ENCODE measurements around the gene MTCL1. TPM values are rescaled to one million over a fixed set of nuclear protein-coding genes. Genes with fewer than 3 reads are reported as not detected.

The MTCL1 gene
- total and polyA plus RNA-seq, 10 donors, result 1.6 to 7.5 (median 3.9) TPM

DNA sequence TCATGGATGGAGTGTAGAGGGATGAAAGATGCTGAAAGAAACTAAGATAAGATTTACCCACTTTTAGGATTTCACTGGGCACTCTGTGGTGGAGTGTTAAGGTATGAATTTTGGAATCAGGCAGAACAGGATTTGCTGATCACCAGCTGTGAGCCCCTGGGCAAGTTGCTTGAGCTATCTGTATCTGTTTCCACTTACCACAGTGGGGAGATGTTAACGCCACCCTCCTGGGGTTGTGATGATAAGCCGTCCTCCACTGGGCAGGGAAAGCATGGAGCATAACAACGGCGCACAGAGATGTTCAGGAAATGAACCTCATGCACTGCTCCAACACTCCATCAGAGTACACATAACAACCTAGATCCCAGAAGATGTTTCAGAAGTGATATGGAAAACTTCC lies 160.6 kb downstream of the MTCL1 start:
- no peak for DNase-seq
- no peaks in the 10 kb centered on the region for H3K9me3 ChIP-seq
- intact Hi-C loops (cut with DNase I; ENCODE audit: low total_unique reads), result no loop called here
- no peaks in the 10 kb centered on the region for H3K36me3 ChIP-seq
- H3K27ac ChIP-seq, result no peak overlapping the region
- no peak for TF ChIP-seq POLR2A (IDR thresholded peaks at IDR 0.05)
- no peak for TF ChIP-seq POLR2AphosphoS5 (IDR thresholded peaks at IDR 0.05)
- TF ChIP-seq, protein P1, sequence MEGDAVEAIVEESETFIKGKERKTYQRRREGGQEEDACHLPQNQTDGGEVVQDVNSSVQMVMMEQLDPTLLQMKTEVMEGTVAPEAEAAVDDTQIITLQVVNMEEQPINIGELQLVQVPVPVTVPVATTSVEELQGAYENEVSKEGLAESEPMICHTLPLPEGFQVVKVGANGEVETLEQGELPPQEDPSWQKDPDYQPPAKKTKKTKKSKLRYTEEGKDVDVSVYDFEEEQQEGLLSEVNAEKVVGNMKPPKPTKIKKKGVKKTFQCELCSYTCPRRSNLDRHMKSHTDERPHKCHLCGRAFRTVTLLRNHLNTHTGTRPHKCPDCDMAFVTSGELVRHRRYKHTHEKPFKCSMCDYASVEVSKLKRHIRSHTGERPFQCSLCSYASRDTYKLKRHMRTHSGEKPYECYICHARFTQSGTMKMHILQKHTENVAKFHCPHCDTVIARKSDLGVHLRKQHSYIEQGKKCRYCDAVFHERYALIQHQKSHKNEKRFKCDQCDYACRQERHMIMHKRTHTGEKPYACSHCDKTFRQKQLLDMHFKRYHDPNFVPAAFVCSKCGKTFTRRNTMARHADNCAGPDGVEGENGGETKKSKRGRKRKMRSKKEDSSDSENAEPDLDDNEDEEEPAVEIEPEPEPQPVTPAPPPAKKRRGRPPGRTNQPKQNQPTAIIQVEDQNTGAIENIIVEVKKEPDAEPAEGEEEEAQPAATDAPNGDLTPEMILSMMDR (IDR thresholded peaks at IDR 0.05 in 8 of 11, conservative IDR thresholded peaks at IDR 0.05 in 3 of 11), result no peak
- no peak overlapping the region for H3K4me3 ChIP-seq
- WGBS, 5 donors, result 85 to 95% (median 91%) methylated on average over 4 of the region's 4 CpGs
- no peaks in the 10 kb centered on the region for H3K27me3 ChIP-seq (replicated peaks in 1 of 7)
- H3K4me1 ChIP-seq, result no peaks in the 10 kb centered on the region

DNA sequence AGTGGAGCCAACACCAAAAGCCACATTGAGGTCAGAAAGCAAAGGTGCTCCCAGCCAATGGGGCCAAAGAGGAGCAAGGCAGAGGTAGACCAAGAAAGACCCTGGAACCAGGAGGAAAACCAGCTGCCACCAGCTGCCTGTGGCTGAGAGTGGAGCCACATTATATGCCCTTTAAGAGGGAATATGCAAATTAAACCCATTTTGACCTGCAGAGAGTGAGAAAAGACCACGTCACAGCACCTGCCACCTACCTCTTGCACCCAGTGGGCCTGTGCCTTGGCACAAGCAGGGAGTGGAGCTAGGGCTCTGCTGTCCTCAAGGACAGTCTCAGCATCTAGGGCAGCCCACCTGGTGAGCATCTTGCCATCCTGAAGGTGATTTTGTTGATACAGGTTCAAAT lies 161.3 kb downstream of the MTCL1 start:
- no peak for DNase-seq
- H3K4me3 ChIP-seq, result no peak overlapping the region
- no peaks in the 10 kb centered on the region for H3K36me3 ChIP-seq
- no peaks in the 10 kb centered on the region for H3K27me3 ChIP-seq (replicated peaks in 1 of 7)
- no peaks in the 10 kb centered on the region for H3K9me3 ChIP-seq
- H3K27ac ChIP-seq, result no peak overlapping the region
- 59 to 79% (median 75%) methylated on average over 1 of the region's 1 CpG for WGBS, 5 donors
- intact Hi-C loops (cut with DNase I; ENCODE audit: low total_unique reads), result no loop called here
- H3K4me1 ChIP-seq, result no peaks in the 10 kb centered on the region
- TF ChIP-seq POLR2A (IDR thresholded peaks at IDR 0.05) (no peak), POLR2AphosphoS5 (IDR thresholded peaks at IDR 0.05) (no peak)
- TF ChIP-seq, protein P1 (IDR thresholded peaks at IDR 0.05 in 8 of 11, conservative IDR thresholded peaks at IDR 0.05 in 3 of 11), result no peak

DNA sequence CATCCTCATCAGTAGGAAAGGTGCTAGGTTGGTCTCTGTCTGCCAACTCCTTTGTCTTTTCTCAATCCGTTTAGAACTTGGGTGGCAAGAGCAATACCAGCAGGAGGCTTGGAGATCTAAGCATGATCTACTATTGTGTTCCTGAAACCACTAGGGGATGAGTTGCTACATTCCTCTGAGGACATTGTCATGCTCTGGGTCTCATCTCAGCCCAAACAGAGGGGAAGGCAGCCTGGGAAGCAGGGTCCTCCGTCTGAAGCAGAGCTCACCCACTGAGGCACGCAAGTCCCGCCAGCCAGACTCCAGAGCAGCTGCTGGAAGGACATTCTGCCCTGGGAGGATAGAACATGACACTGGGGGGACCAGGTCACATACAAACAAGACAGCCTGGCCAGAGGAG lies 162.9 kb downstream of the MTCL1 start:
- no peaks in the 10 kb centered on the region for H3K27me3 ChIP-seq (replicated peaks in 1 of 7)
- H3K36me3 ChIP-seq, result no peaks in the 10 kb centered on the region
- TF ChIP-seq POLR2AphosphoS5 (IDR thresholded peaks at IDR 0.05) (no peak), POLR2A (IDR thresholded peaks at IDR 0.05) (no peak)
- TF ChIP-seq, protein P1 (IDR thresholded peaks at IDR 0.05 in 8 of 11, conservative IDR thresholded peaks at IDR 0.05 in 3 of 11), result no peak
- no peaks in the 10 kb centered on the region for H3K4me1 ChIP-seq
- no peak for DNase-seq
- no peak overlapping the region for H3K4me3 ChIP-seq
- intact Hi-C loops (cut with DNase I; ENCODE audit: low total_unique reads), result no loop called here
- WGBS, 5 donors, result 72 to 81% (median 75%) methylated on average over 3 to 4 of the region's 4 CpGs
- no peaks in the 10 kb centered on the region for H3K9me3 ChIP-seq
- no peak overlapping the region for H3K27ac ChIP-seq

DNA sequence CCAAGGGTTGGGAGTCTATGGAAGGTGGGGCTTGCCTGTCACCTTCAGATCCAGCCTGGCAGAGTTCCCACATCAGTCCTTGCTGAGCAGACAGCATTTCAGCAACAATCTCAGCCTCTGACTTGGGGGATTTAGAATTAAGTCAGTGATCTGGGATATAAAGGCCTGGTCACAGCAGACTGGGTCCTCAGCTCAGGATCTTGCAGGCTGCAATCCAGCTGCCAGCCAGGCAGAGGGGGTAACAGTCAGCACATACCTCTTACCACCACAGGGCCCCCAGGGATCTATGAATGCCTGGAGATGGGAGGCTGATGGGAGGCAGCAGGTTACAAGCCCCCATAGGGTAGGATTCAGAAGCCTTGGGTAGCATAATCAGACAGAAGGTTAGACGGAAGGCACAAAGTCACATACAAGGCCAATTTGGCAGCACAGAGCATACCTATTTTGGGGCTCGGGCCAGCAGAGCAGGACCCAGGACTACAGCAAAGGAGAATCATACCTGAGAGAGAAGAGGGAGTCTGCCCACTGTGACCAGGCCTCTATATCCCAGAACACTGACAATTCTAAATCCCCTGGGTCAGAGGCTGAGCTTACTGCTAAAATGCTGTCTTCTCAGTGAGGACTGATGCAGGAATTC lies 163.5 kb downstream of the MTCL1 start:
- TF ChIP-seq POLR2AphosphoS5 (IDR thresholded peaks at IDR 0.05) (no peak), POLR2A (IDR thresholded peaks at IDR 0.05) (no peak)
- TF ChIP-seq, protein P1 (IDR thresholded peaks at IDR 0.05 in 8 of 11, conservative IDR thresholded peaks at IDR 0.05 in 3 of 11), result no peak
- H3K27me3 ChIP-seq (replicated peaks in 1 of 7), result peaks cover 0 to 4% (median 0%) of the 10 kb centered on the region in 7 donors
- H3K4me1 ChIP-seq, result no peaks in the 10 kb centered on the region
- intact Hi-C loops (cut with DNase I; ENCODE audit: low total_unique reads), result no loop called here
- no peaks in the 10 kb centered on the region for H3K9me3 ChIP-seq
- H3K4me3 ChIP-seq, result no peak overlapping the region
- H3K27ac ChIP-seq, result no peak overlapping the region
- DNase-seq, result no peak
- 76 to 97% (median 91%) methylated on average over 2 of the region's 2 CpGs for WGBS, 5 donors
- H3K36me3 ChIP-seq, result no peaks in the 10 kb centered on the region
